K562 (cell line): ENCODE data around the gene KLHDC7B. TPM values are rescaled to one million over a fixed set of nuclear protein-coding genes. Genes with fewer than 3 reads are reported as not detected.

Experiments used
- ATAC-seq: fragments of 200-7000 bp; cut with Tn5 transposase; 3 replicates; pipeline ENCODE4 v1.9.1; 2020; ENCODE audit warnings: moderate library complexity
- BruUV-seq: library from RNA; stranded (reverse); fragments of 400-500 nt; replicated peaks from 2 replicates; lab custom pipeline; 2021; lab: Mats Ljungman, UMichigan
- CTCF ChIA-PET: fragments of 300-600 bp; formaldehyde crosslinking; extraction: SDS; loops from one replicate; lab custom pipeline; 2021; ENCODE audit warnings: low intra/inter-chr PET ratio; lab: Yijun Ruan, JAX
- POLR2A ChIA-PET: fragments of 300-600, 350-650 bp; sonication (Branson Sonifier 250); formaldehyde crosslinking; extraction: SDS; loops from one replicate; lab custom pipeline; 2021; ENCODE audit warnings: antibody characterized with exemption, inconsistent platforms; lab: Yijun Ruan, JAX
- DNase-seq, 4 experiments: peaks; one replicate each; pipeline versions ENCODE4 v3.0.0 to v3.0.0-alpha.2; 2011 to 2018; ENCODE audit warnings: low spot score in 3 of 4, mixed read lengths in 3 of 4; ENCODE audit errors: extremely low read depth in 1 of 4
- FAIRE-seq: peaks from 2 replicates; lab custom pipeline; 2011; peaks lifted over from hg19 to GRCh38; lab: Jason Lieb, UNC
- H2AFZ ChIP-seq: 2 replicates; pipeline ENCODE4 v1.6.0; 2011; ENCODE audit warnings: low read depth, low read length, control low read depth, inconsistent platforms
- H3K27ac ChIP-seq: fragments of 200-600 bp; 3 replicates; pipeline ENCODE4 v1.8.0; 2011; ENCODE audit warnings: low read depth, mild to moderate bottlenecking, control low read depth, inconsistent platforms, low read length, moderate library complexity, mixed read lengths; ENCODE audit errors: extremely low read depth
- H3K27me3 ChIP-seq, 2 experiments: fragments of 300-600 bp in 1 of 2; 2 replicates in 1 of 2; 3 replicates in 1 of 2; pipeline versions ENCODE4 v1.6.0 to v1.8.0; 2011; ENCODE audit warnings: inconsistent platforms in 2 of 2, low read length in 2 of 2, mild to moderate bottlenecking in 1 of 2, mixed read lengths in 1 of 2, moderate library complexity in 1 of 2; ENCODE audit not compliant: control insufficient read depth in 2 of 2, insufficient read depth in 2 of 2
- H3K36me3 ChIP-seq: fragments of 300-600 bp; 3 replicates; pipeline ENCODE4 v1.8.0; 2011; ENCODE audit warnings: mild to moderate bottlenecking, low read length, inconsistent platforms; ENCODE audit not compliant: control insufficient read depth, insufficient read depth
- H3K4me1 ChIP-seq, 2 experiments: fragments of 200-600 bp in 1 of 2; replicated peaks in 1 of 2; 2 replicates in 1 of 2; 3 replicates in 1 of 2; pipeline versions ENCODE4 v1.5.1 to v1.8.0; 2011; ENCODE audit warnings: inconsistent platforms in 2 of 2, low read length in 2 of 2, mild to moderate bottlenecking in 1 of 2, mixed read lengths in 1 of 2, moderate library complexity in 1 of 2; ENCODE audit not compliant: control insufficient read depth in 2 of 2, insufficient read depth in 2 of 2
- H3K4me2 ChIP-seq: 2 replicates; pipeline ENCODE4 v1.6.1; 2011; ENCODE audit warnings: low read length, control low read depth, inconsistent platforms, mixed read lengths; ENCODE audit not compliant: insufficient read depth
- H3K4me3 ChIP-seq: fragments of 200-600 bp; sonication (generic), shearing (Covaris generic); 2 replicates; pipeline ENCODE4 v1.5.1; 2016; ENCODE audit warnings: control low read depth, inconsistent platforms
- H3K79me2 ChIP-seq: fragments of 200-600 bp; 3 replicates; pipeline ENCODE4 v1.8.0; 2011; ENCODE audit warnings: low read length, inconsistent platforms; ENCODE audit not compliant: control insufficient read depth, insufficient read depth
- H3K9ac ChIP-seq, 2 experiments: 2 replicates each; pipeline versions ENCODE4 v1.6.0 to v1.6.1; 2011; ENCODE audit warnings: low read depth in 2 of 2, low read length in 2 of 2, control low read depth in 1 of 2, inconsistent platforms in 1 of 2, mild to moderate bottlenecking in 1 of 2, mixed read lengths in 1 of 2; ENCODE audit not compliant: insufficient read depth in 1 of 2
- H3K9me1 ChIP-seq: one replicate; pipeline ENCODE4 v1.6.0; 2011; ENCODE audit warnings: inconsistent platforms, mild to moderate bottlenecking, low read length, moderate library complexity; ENCODE audit not compliant: control insufficient read depth, insufficient read depth
- H3K9me3 ChIP-seq: replicated peaks from 2 replicates; pipeline ENCODE4 v1.5.1; 2011; ENCODE audit warnings: low read depth, low read length, inconsistent platforms; ENCODE audit not compliant: control insufficient read depth, insufficient read depth
- H4K20me1 ChIP-seq: replicated peaks from 2 replicates; pipeline ENCODE4 v1.6.1; 2011; ENCODE audit warnings: low read length, inconsistent platforms, mixed read lengths; ENCODE audit not compliant: control insufficient read depth, insufficient read depth
- CBX3 ChIP-seq, 2 experiments: IDR thresholded peaks; 1 replicate in 1 of 2; 2 replicates in 1 of 2; pipeline ENCODE4 v1.6.1; 2012; ENCODE audit warnings: inconsistent platforms in 2 of 2, low read length in 2 of 2, borderline replicate concordance in 1 of 2, control low read depth in 1 of 2
- CHD1 ChIP-seq: fragments of 200-600 bp; sonication (generic); IDR thresholded peaks from one replicate; pipeline ENCODE4 v1.6.1; 2012; ENCODE audit warnings: mild to moderate bottlenecking, moderate library complexity, low read length, inconsistent platforms
- E2F4 ChIP-seq: sonication (generic); formaldehyde crosslinking; IDR thresholded peaks from 2 replicates; pipeline ENCODE4 v1.8.0; 2022; ENCODE audit warnings: mild to moderate bottlenecking, low read depth, missing genetic modification reagents
- EP400 ChIP-seq: fragments of 450-650 bp; IDR thresholded peaks from 2 replicates; pipeline ENCODE4 v1.6.1; 2017; ENCODE audit warnings: antibody characterized with exemption, mild to moderate bottlenecking, moderate library complexity
- FIP1L1 ChIP-seq: fragments of 200-400 bp; formaldehyde crosslinking; IDR thresholded peaks from 2 replicates; pipeline ENCODE4 v1.6.1; 2018; ENCODE audit warnings: mild to moderate bottlenecking, low read depth, low read length; ENCODE audit not compliant: poor library complexity, severe bottlenecking
- FOXO4 ChIP-seq: fragments of 450-650 bp; formaldehyde crosslinking; IDR thresholded peaks from 2 replicates; pipeline ENCODE4 v1.4.0; 2020; ENCODE audit warnings: mild to moderate bottlenecking, moderate library complexity
- KDM5B ChIP-seq: fragments of 200-600 bp; sonication (generic); IDR thresholded peaks from 2 replicates; pipeline ENCODE4 v1.6.1; 2012; ENCODE audit warnings: low read depth, mild to moderate bottlenecking, moderate library complexity, low read length, control low read depth, inconsistent platforms; ENCODE audit not compliant: insufficient replicate concordance
- MCM7 ChIP-seq, 2 experiments: fragments of 450-650 bp; IDR thresholded peaks; 2 replicates each; pipeline ENCODE4 v1.6.1; 2016 to 2018
- NCOA4 ChIP-seq: fragments of 450-650 bp; IDR thresholded peaks from 2 replicates; pipeline ENCODE4 v1.6.1; 2018; ENCODE audit warnings: mild to moderate bottlenecking; ENCODE audit not compliant: partially characterized antibody
- PHB2 ChIP-seq: fragments of 450-650 bp; IDR thresholded peaks from 2 replicates; pipeline ENCODE4 v1.6.1; 2017; ENCODE audit warnings: low read depth
- SMARCA5 ChIP-seq: fragments of 450-650 bp; IDR thresholded peaks from 2 replicates; pipeline ENCODE4 v1.6.1; 2016
- TRIM24 ChIP-seq, 2 experiments: fragments of 450-650 bp; IDR thresholded peaks; 2 replicates each; pipeline ENCODE4 v1.6.1; 2016
- ZBTB33 ChIP-seq: sonication (generic); formaldehyde crosslinking; IDR thresholded peaks from 2 replicates; pipeline ENCODE4 v1.8.1; 2023; ENCODE audit warnings: mild to moderate bottlenecking, missing genetic modification reagents
- ZNF551 ChIP-seq: fragments of 250-450 bp; sonication (Bioruptor Pico); IDR thresholded peaks from 2 replicates; pipeline ENCODE4 v1.5.0; 2021; ENCODE audit warnings: mild to moderate bottlenecking, moderate library complexity
- ZNF655 ChIP-seq: fragments of 250-450 bp; sonication (Bioruptor Pico); IDR thresholded peaks from 2 replicates; pipeline ENCODE4 v1.5.0; 2021
- whole genome bisulfite sequencing: fragments of 100-300 bp; shearing (Covaris generic); methylation state at CpG from one replicate; pipeline ENCODE4 v1.1.6; 2016; ENCODE audit warnings: low coverage, mixed read lengths; ENCODE audit not compliant: insufficient coverage; ENCODE audit errors: missing lambda C conversion rate; 5-methylcytosine and 5-hydroxymethylcytosine counted together
- in situ Hi-C: fragments of 300-500 bp; cut with MboI; formaldehyde crosslinking; loops from 4 replicates; pipeline ENCODE4 v1.15.0; 2018; ENCODE audit warnings: inconsistent platforms, mixed read lengths
- intact Hi-C: fragments of 100-400 bp; cut with micrococcal nuclease; formaldehyde crosslinking; loops from 2 replicates; pipeline ENCODE4 v1.14.2; 2022
- polyA plus RNA-seq, 8 experiments: library from polyadenylated mRNA; depleted of rRNA in 4 of 8; stranded (reverse) in 5 of 8; unstranded in 3 of 8; fragments of >200 nt; fragmentation: Nextera tagmentation in 2 of 8; fragmentation: Illumina TruSeq in 1 of 8; extraction: Ambion mirVana in 2 of 8; extraction: Trizol in 1 of 8; gene quantifications; 2 replicates each; pipeline versions ENCODE4 v1.2.1 to v1.2.3, GENCODE V29; 2011 to 2014; ENCODE audit warnings: inconsistent platforms in 1 of 8, missing spikeins in 1 of 8
- total RNA-seq, 7 experiments: library from RNA; depleted of rRNA in 6 of 7; stranded (reverse); fragments of >200 nt in 6 of 7; fragmentation: Illumina TruSeq in 2 of 7; extraction: Trizol in 2 of 7; gene quantifications; 2 replicates each; pipeline versions ENCODE4 v1.2.1 to v1.2.3, GENCODE V29; 2011 to 2021; ENCODE audit warnings: low replicate concordance in 1 of 7

Gene KLHDC7B
- total and polyA plus RNA-seq, 9 of the 15 experiments (the other 6 are each of a cell fraction or from before 2014, with no cell fraction given), result 0.04 to 0.22 (median 0.05) TPM; not detected in 4

- Histone ChIP-seq H3K4me3 (peak within 1 kb of the TSS; percentile 87), H3K4me2 (peak within 1 kb of the TSS; percentile 91), H3K36me3 (peaks cover 33% of the 10 kb centered on the region; the same call in 1 of the 3 replicates), H3K9ac (peak within 1 kb of the TSS; percentile 87 to 99), H3K4me1 (peaks cover 0 to 31% of the 10 kb centered on the region in 2 experiments; a peak in 3 of 5 replicates), H3K9me1 (no peaks in the 10 kb centered on the region), H2AFZ (peak within 1 kb of the TSS; percentile 93), H3K27me3 (no peaks in the 10 kb centered on the region), H4K20me1 (no peaks in the 10 kb centered on the region), H3K9me3 (no peaks in the 10 kb centered on the region), H3K79me2 (peaks cover 52% of the 10 kb centered on the region), H3K27ac (peak within 1 kb of the TSS; percentile 98)
- ChIA-PET CTCF (no interaction called here), POLR2A (interaction anchor here (0.6 to 5.7 kb wide), 8 partner anchors 10 to 186 kb away, joined by 3 to 65 read pairs (median 3); partner anchors contain the start of genes MIOX and SCO2)
- in situ Hi-C loops (no loop called here), intact Hi-C loops (no loop called here)
- DNase-seq (peak; percentile 72 to 97 (median 86)), ATAC-seq (peak; percentile 81), FAIRE-seq (peak; percentile 84)
- 2% methylated on average over 21 of the region's 76 CpGs for WGBS
- no TSS peak for BruUV-seq
- TF ChIP-seq CBX3 (IDR thresholded peaks at IDR 0.05; ENCODE audit: borderline replicate concordance in 1 of 2, low read length in 2 of 2), result no peak
- TF ChIP-seq EP400, result peak; percentile 90
- TF ChIP-seq ZNF655 (CRISPR knock-in tag), result no peak
- TF ChIP-seq SMARCA5, result no peak
- TF ChIP-seq MCM7 (IDR thresholded peaks at IDR 0.05), result no peak
- TF ChIP-seq CHD1, result no peak
- 0 out of 4 replicates have a peak, but pooled peaks of 1 of the 2 experiments have one; percentile 15 for TF ChIP-seq TRIM24 (IDR thresholded peaks at IDR 0.05)
- TF ChIP-seq ZBTB33, result no peak
- TF ChIP-seq ZNF551 (CRISPR knock-in tag), result no peak
- no peak for TF ChIP-seq FOXO4 (CRISPR knock-in tag)
- peak; percentile 84 for TF ChIP-seq KDM5B
- peak; percentile 83; the same call in 1 of the 2 replicates for TF ChIP-seq E2F4 (CRISPR knock-in tag)
- peak; percentile 45 for TF ChIP-seq FIP1L1
- TF ChIP-seq NCOA4, result no peak
- no peak for TF ChIP-seq PHB2
These were observed 37.5 kb upstream of the KLHDC7B start, which contains the start of gene NCAPH2 for GRCh38 chr22:50507991-50508884. Gene NCAPH2, plus strand, starts transcription at chr22:50508224. Its CDS starts 114 bp downstream, at chr22:50508338.
